Glomerular visceral epithelial cell (primary cell): ENCODE data around the gene ARHGAP30.
"Not testable (repeated sequence)": the region's sequence is repeated elsewhere in the genome, so short reads cannot be mapped to it uniquely, and the experiment has no call there.

ENCODE experiments used
- DNase-seq: peaks from one replicate; pipeline ENCODE4 v3.0.0-alpha.2; 2016; ENCODE audit errors: extremely low spot score

ARHGAP30 gene

DNA sequence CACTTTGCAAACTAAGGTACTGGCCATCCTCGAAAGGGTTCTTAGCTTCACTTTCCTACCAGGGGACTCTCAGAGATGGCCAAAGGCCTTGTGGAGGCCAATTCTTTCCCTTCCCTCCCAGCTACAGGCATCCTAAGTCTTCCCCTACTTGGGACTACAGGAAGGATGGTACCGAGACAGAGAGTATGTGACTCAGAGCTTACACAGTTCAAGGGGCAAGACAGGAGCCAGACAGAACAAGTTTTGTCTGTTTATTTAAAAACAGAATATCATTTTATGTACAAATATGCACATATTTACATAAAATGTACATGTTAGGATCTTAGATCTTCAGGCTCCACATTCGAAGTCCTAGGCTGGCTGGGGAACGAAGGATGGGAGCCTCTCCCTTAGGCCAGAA is 1.1 kb upstream of the ARHGAP30 start:
- DNase-seq, result no peak

DNA sequence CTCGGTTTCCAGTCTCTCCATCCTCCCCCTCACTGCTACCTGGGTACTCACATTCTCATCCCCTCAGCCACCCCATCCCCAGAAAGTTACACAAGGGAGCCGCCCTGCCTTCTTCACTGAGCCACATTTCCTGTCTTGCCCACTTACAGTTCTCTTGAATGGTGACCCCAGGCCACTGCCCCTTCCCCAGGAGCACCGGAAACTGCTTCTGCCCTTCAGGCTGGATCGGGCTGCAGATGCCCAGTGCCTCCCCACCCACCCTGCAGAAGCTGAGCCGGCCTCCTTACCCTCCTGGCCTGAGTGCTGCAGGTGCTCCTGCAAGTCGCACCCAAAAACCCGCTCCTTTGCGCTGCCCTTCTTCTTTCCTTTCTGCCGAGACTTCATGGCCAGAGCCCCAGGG is 450 bp downstream of the ARHGAP30 start:
- no peak for DNase-seq

DNA sequence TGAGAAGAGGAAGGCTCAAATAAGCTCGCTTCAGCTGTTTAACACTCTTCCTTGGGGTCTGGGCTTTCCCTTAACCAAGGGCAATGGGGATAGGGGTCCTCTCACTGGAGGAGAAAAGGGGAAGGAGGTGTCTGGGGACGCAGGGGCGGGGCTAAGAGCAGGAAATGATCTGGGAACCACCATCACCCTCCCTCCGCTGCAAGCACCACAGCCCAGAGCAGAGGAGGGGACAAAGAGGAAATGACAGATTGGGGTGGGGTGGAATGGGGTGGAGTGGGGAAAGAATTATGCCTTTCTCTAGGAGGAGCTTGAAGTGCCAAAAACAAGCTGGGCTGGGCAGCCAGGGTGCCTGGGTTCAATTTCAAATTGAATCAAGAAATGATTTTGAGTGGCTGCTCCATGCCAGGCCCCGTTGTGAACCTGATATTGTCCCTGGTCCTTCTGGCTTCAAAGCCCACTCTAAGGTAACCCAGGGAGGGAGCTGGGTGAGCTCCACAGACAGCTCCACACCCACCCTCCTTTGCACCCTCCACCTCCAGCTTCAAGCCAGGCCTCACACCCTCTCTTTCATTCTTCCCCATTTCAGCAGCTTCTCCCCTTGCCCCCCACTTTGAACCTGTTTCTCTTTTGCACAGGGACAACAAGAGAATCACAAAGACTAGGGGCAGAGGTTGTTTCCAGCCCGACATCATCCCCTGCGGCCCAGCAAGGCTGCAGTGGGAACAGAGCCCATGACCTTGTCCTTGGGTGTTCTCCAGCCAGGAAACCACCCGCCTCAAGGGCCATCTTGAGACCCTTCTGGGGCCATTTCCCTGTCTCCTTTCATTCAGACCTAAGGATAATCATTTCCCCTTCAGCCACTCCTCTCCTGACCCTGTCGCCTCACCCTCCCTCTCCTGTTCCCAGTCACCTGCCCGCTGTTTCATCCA is 1.1 kb downstream of the ARHGAP30 start:
- no peak for DNase-seq

DNA sequence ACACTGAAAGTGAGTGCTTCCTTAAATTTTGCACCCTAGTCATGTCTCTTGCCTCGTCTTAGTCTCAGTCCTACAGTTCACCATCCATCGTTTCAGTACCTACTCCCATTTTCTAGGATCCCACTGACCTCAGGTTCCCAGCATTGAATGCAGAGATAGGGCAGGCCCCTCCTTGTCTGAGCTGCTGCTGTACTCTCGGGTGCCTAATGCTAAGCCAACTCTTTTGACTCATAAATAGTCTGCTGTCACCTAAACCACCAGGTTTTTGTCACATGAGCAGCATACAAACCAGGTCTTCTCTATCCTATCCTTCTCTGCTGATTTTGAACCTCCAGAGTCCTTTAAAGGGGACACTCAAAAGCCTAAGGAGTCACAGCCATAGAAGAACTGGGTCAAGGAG is 3.0 kb downstream of the ARHGAP30 start:
- no peak for DNase-seq

DNA sequence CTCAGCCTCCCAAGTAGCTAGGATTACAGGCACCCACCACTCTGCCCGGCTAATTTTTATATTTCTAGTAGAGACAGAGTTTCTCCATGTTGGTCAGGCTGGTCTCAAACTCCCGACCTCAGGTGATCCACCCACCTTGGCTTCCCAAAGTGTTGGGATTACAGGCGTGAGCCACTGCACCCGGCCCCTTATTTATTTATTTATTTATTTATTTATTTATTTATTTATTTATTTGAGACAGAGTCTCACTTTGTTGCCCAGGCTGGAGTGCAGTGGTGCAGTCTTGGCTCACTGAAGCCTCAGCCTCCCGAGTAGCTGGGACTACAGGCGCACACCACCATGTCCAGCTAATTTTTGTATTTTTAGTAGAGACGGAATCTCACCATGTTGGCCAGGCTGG is 4.0 kb downstream of the ARHGAP30 start:
- not testable (repeated sequence) for DNase-seq

DNA sequence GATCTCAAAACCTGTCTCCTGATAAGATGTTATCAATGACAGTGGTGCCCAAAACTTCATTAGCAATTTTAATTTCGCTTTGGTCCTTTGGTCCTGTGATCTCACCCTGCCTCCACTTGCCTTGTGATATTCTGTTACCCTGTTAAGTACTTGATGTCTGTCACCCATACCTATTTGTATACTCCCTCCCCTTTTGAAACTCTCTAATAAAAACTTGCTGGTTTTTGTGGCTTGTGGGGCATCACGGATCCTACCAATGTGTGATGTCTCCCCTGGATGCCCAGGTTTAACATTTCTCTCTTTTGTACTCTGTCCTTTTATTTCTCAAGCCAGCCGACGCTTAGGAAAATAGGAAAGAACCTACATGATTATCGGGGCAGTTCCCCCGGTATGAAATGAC is 5.8 kb downstream of the ARHGAP30 start:
- not testable (repeated sequence) for DNase-seq

DNA sequence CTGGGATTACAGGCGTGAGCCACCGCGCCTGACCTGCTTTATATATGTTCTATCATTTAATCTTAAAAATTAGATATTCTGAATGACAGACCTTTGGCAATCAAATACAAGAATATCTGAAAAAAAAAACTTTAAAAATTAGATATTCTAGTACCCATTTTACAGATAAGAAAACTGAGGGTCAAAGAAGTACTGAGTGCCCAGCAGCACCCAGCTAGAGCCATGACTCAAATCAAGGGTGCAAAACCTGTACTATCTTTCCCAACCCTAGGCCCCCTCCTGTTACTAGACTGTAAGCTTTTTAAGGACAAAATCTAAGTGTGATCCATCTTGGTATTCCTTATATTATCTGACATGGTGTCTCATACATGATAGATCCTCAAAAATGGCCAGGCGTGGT is 8.3 kb downstream of the ARHGAP30 start:
- no peak for DNase-seq

DNA sequence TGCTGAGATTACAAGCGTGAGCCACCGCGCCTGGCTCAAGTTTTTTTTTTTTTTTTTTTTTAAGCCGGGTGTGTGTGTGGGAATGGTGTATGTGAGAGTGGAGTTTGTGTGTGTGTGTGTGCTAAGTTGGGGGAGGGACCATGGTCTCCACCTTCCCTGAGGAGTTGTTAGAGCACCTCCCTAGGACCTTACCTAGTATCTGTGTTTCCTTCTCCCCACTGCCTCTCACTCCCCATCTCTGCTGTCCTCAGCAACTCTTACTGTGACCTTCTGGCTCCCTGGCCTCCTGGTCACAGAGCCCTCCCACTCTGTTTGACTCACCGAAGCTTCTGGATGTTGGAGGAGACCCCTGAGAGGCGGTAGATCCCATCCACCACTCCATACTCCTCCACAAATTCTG is 10.4 kb downstream of the ARHGAP30 start:
- no peak for DNase-seq

DNA sequence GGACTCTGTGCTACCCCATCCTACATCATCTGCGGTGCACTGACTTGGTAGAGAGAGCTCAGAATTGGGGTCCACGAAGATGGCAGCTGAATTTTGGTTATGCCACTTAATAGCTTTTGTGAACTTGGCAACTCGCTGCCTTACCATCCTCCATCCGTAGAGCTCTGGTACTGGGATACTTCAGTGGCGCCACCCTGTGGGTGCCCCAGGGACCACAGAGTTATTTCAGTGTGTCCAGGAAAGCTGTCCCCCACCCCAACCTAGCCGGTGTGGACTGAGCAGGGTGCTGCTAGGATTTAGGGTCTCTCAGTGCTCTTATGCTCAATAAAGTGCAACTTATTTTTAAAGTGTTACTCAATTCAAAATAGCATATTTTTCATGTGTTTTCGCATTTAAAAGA is 14.9 kb downstream of the ARHGAP30 start:
- DNase-seq, result no peak

DNA sequence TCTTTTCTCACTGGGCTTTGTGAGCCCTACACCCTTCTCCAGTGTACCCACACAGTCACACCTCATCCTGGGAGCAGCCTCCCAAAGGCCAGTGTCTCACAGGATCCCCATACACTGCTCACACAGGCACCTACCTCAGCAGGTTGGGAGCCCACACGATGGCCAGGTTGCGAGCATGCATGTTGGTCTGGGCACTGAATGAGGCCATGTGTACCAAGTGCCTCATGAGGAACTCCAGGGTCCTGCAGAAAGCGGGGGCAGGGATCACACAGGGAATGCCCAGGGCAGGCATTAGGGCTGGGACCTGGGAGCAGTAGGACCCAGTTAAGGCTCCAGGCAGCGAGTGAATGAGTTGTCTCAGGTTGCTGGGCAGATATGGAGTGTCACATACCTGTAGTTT is 15.5 kb downstream of the ARHGAP30 start:
- DNase-seq, result no peak

DNA sequence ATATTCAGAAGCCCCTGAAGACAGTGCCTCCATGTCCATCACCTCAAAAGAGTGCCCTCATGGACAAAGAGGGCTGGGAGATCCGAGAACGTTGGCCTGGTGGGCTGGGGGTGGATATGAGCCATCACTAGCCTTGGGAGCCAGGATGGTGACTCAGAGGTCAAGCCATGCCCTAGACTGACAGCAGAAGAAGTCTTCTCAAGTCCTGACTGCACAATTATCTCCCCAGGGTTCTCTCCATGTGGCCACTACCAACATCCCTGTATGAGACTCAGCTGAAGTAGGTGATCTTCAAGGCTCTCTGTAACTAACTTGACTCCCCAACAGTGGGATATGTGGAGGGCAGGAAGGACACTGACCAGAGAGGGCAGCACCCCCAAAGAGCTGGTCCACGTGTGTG is 16.8 kb downstream of the ARHGAP30 start:
- no peak for DNase-seq

DNA sequence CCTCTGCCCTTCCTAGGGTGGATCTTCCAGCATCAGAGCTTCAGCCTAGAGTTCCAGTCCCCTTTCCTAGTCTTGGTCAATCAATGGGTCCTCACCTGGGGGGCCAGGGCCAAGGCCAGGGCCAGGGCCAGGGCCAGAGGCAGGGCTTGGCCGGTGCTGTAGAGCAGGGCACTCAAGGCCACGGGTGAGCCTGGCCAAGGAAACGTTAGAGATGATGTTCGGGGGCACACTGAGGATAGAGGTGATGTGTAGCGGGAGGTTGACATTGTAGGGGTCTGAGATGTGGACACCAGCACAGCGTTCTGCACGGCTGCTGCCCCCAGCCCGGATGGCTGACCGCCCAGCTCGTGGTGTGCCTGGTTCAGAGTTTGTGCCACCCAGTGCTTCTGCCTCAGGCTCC is 18.5 kb downstream of the ARHGAP30 start:
- no peak for DNase-seq

DNA sequence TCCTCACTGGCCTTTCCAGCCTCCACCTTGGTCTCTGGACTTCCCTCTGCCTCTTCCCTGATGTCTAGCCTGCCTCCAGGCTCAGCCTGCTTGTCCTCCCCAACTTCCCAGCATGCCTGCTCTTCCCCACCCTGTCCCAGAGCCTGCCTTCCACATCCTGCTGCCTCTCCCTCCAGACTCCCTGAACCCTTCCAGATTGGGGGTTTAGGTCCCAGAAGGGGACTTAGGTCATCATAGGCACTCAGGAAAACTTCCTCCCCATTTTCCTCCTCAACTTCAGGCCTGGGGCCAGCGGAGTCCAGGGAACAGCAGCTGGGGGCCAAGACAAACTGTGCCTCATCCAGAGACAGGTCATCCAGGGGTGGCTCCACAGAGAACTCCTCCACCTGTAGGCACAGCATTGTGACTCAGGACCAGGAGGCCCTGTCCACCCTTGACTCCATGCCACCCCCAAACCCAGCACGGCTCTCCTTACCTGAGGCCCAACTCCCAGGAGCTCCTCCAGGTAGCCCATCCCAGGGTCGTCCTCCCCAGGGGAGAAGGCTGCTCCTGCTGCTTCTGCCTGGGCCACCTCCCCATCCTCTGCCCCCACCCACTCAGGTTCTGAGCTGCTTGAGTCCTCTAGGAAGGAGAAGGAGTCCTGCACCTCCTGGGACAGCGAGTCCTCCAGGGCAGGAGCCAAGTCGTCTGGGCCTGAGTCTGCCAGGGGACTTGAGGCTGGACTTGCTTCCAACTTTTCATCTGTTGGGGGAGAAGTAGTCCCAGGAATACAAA is 20.6 kb downstream of the ARHGAP30 start:
- no peak for DNase-seq

DNA sequence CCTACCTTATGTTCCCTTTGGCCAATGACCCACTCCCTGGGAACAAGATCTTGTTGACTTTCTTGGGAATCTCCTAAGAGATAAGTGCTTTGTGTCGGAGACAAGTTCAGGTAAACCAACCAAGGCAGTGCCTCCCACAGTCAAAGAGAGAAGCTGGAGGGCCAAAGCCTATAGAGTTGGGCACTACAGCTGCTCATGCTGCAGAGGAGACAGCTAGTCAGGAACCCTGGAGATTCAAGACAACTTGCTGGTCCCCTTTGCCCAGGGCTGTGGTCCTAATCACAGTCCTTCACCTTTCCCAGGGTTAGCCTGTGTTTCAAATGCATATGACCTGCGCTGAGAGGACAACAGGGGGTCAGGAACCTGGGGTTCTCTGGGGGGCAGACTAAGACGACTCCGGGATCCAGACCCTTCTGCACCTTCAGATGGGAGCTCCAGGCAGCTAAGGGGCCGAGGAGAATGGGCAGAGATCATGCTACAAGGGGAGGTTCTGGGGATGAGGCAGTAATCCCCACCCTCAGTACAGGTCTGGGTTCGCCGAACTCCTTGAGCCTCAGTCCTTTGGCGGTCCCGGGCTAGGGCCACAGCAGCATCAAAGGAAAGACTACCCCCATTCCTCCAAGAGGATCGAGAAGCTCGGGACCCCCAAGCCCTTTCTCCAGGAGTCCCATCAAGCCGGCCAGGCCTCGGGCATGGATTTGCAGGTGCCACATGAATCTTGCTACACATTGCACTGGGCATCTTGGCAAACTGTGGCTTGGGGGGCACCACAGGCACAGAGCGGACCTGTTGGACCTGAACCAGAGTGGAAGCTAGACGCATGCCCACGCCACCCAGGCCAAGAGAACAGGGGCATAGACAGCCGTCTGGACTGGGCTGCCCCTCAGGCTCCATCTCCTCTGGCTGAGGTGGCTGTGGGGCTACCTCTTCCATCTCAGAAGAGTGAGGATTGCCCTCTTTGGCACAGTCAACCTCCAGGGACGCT is 22.0 kb downstream of the ARHGAP30 start:
- no peak for DNase-seq

DNA sequence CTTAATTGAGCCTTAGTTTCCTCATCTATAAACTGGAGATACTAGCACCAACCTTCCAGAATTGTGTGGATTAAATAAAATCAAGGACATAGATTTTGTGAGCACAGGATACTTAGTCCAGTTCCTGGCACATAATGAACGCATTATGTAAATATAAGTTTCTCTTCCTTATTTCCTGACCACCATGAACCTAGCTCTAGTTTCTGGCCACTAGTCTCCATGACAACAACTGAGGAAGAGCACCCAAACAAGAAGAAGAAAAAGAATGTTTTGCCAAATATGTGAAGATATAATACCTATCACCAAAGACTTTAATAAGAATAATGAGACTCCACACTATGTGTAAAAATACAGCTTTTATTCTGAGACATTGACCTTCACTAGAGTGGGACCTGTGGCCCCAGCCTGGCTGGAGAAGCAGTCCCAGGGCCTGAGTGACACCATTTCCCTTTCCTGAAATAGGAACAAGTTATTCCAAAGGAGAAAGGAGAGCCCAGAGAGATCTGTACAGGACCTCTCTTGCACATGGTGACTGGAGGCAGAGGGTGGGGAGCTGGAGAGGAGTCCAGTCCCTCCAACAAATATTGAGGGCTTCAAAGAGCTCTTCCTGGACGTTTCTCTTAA is 23.0 kb downstream of the ARHGAP30 start:
- no peak for DNase-seq

DNA sequence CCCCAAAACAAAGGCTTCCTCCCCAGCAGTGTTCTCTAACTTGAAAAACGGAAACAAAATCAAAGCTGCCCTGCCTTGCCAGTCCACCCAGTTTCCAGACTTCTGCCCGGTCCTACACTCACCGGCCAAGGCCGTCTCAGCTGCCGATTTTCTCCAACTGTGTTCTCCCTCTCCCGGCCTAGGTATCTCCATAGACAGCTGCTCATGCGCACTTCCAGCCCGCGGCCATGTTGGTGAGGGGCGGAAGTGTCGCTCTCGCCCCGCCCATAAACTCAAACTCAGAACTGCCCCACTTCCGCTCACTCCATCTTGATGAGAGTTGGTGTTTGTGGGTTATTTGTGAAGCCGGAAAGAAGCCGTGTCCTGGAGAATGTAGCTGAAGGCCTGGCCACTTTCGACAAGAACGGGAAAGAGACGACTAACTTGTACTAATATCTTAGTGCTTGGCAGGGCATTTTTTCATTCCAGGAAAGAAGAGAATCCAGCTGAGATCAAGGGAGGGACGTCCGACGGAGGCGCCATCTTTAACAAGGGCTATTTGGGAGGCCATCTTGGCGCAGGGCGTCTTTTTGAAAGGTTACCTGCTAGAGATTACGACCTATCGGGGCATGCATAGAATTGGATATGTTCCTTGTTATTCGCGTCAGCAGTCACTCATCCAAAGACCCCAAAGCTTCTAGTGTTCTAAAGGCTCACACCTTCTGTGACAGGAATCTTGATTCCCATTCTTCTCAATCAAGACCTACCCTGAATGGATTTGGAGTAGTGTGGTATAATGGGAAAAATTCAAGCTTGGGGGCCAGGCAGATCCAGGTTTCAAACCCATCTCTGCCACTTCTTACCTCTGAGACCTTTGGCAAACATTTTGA is 23.7 kb downstream of the ARHGAP30 start, which contains the start of gene USF1:
Gene USF1 (minus strand): TSS at position 242 of the 869 bp plus-strand sequence. CDS start 2,702 bp downstream, outside the sequence.
- peak; percentile 96 for DNase-seq

DNA sequence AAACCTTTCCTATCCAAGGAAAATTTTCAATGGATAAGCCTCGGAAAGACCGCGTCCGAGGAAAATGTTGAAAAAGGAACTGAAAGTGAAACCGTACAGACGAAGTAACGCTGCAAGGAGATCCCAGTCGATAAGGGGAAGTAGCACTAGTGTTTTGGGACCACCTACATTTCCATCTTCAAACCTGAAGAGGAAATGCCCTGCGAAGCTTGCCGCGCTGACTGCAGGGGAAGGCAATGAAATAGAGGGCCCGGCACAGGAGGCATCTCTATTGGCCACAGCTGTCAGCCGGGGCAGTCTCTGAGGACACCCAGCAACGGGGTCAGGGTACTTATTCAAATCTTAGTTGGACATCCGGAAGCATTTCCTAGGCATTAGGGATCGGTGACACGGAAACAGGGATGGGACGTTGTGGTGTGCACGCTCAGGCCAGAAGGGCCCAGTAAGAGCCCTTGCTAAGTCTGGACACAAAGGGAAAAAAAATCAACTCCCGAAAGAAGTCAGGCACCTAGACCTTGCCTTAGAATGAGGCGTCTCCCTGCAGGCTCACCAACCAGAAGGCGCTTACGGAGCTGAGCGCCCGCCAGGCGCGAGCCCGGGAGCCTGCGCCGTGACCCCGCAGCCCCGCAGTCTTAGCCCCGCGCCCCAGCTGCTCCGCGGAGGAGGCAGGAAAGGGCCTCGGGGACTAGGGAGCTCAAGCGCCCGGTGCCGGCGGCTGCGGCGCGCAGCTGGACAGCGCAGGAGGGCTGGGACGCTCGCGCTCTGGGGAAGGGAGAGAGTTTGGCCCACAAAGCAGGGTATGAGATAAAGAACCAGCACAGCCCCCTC is 24.6 kb downstream of the ARHGAP30 start:
- peak; percentile 76 for DNase-seq

DNA sequence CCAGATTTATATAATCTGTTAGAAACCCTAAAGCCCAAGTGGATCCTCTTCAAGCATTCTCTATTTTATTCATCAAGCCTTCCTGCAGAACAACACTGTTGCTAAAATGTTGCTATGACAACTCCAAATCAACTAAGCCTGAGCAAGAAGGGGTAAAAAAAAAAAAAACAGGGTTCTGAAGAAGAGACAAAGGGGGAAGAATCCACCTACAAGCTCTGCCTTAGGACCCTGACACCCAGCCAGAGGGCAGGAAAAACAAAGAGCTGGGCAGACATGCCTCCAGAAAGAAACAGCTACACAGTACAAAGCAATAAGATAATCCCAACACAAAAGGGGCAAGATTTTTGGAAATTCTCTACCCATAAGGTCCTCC is 25.2 kb downstream of the ARHGAP30 start:
- DNase-seq, result no peak

DNA sequence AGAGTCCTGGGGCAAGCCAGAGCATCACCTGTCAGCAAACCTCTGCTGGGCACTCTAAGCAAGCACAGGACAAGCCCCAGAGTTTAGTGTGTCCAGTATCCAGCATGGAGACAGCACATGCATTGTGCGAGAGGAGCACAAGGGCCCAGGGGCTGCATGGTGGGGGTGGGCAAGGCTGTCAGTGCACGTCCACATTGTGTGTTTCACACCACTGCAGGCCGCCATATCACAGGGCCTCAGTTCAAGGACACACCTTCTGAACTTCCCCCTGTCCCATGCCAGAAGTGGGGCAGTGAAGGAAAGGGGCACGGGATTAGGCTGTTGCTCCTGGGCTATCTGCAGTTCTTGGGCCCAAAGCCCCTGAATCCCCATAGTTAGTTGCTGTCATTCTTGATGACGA is 30.1 kb downstream of the ARHGAP30 start:
- no peak for DNase-seq
